Mesenchymal stem cell (in vitro differentiated cells and primary cell): ENCODE results near the gene MACROD2.

Experiments used
- DNase-seq: peaks from one replicate; pipeline ENCODE4 v3.0.0-alpha.2; 2013
- H2AFZ ChIP-seq: one replicate; pipeline ENCODE4 v1.6.1; 2013; ENCODE audit warnings: low read depth, mild to moderate bottlenecking, control low read depth, inconsistent platforms, low read length, moderate library complexity
- H2AK5ac ChIP-seq: 2 replicates; pipeline ENCODE4 v1.6.1; 2013; ENCODE audit warnings: low read length, moderate library complexity, mild to moderate bottlenecking, inconsistent platforms; ENCODE audit not compliant: severe bottlenecking
- H2BK120ac ChIP-seq: one replicate; pipeline ENCODE4 v1.6.1; 2013; ENCODE audit warnings: low read depth, mild to moderate bottlenecking, inconsistent platforms, low read length, moderate library complexity
- H2BK12ac ChIP-seq, 2 experiments: one replicate each; pipeline ENCODE4 v1.6.1; 2013; ENCODE audit warnings: inconsistent platforms in 2 of 2, low read length in 2 of 2, mild to moderate bottlenecking in 2 of 2, moderate library complexity in 2 of 2, control low read depth in 1 of 2
- H2BK15ac ChIP-seq: one replicate; pipeline ENCODE4 v1.6.1; 2013; ENCODE audit warnings: mild to moderate bottlenecking, low read depth, inconsistent platforms; ENCODE audit not compliant: poor library complexity, severe bottlenecking
- H2BK5ac ChIP-seq: 2 replicates; pipeline ENCODE4 v1.6.1; 2013; ENCODE audit warnings: low read depth, mild to moderate bottlenecking, low read length, control low read depth, inconsistent platforms; ENCODE audit not compliant: poor library complexity, severe bottlenecking
- H3K14ac ChIP-seq, 2 experiments: one replicate each; pipeline ENCODE4 v1.6.1; 2013; ENCODE audit warnings: inconsistent platforms in 2 of 2, low read length in 2 of 2, control low read depth in 1 of 2, mild to moderate bottlenecking in 1 of 2, moderate library complexity in 1 of 2
- H3K18ac ChIP-seq, 2 experiments: one replicate each; pipeline ENCODE4 v1.6.1; 2013; ENCODE audit warnings: inconsistent platforms in 2 of 2, low read length in 2 of 2, control low read depth in 1 of 2, low read depth in 1 of 2, mild to moderate bottlenecking in 1 of 2
- H3K23ac ChIP-seq, 2 experiments: one replicate each; pipeline ENCODE4 v1.6.1; 2013; ENCODE audit warnings: inconsistent platforms in 2 of 2, low read length in 2 of 2, mild to moderate bottlenecking in 2 of 2, moderate library complexity in 2 of 2, control low read depth in 1 of 2
- H3K27ac ChIP-seq: 2 replicates; pipeline ENCODE4 v1.5.1; 2013; ENCODE audit warnings: mild to moderate bottlenecking, moderate library complexity, low read length, control low read depth, inconsistent platforms; ENCODE audit not compliant: poor library complexity, severe bottlenecking
- H3K27me3 ChIP-seq, 2 experiments: 2 replicates each; pipeline versions ENCODE4 v1.6.1 to v1.7.0; 2013; ENCODE audit warnings: low read length in 2 of 2, mild to moderate bottlenecking in 2 of 2, moderate library complexity in 2 of 2, control low read depth in 1 of 2, inconsistent platforms in 1 of 2; ENCODE audit not compliant: control insufficient read depth in 1 of 2, insufficient read depth in 1 of 2
- H3K36me3 ChIP-seq, 2 experiments: 2 replicates each; pipeline versions ENCODE4 v1.6.1 to v1.7.0; 2013; ENCODE audit warnings: low read length in 2 of 2, control low read depth in 1 of 2, inconsistent platforms in 1 of 2, low read depth in 1 of 2, mild to moderate bottlenecking in 1 of 2; ENCODE audit not compliant: insufficient read depth in 2 of 2, control insufficient read depth in 1 of 2
- H3K4ac ChIP-seq, 2 experiments: one replicate each; pipeline ENCODE4 v1.6.1; 2013; ENCODE audit warnings: inconsistent platforms in 2 of 2, low read length in 2 of 2, mild to moderate bottlenecking in 2 of 2, moderate library complexity in 2 of 2, control low read depth in 1 of 2, low read depth in 1 of 2
- H3K4me1 ChIP-seq: 2 replicates; pipeline ENCODE4 v1.6.1; 2013; ENCODE audit warnings: low read depth, low read length, control low read depth; ENCODE audit not compliant: control insufficient read depth, insufficient read depth
- H3K4me2 ChIP-seq: 2 replicates; pipeline ENCODE4 v1.6.1; 2013; ENCODE audit warnings: low read length, mild to moderate bottlenecking, inconsistent platforms; ENCODE audit not compliant: poor library complexity, severe bottlenecking
- H3K4me3 ChIP-seq, 2 experiments: 2 replicates each; pipeline versions ENCODE4 v1.5.1 to v1.7.0; 2013; ENCODE audit warnings: low read length in 2 of 2, mild to moderate bottlenecking in 2 of 2, control low read depth in 1 of 2, low read depth in 1 of 2; ENCODE audit not compliant: insufficient read depth in 1 of 2
- H3K79me1 ChIP-seq: replicated peaks from 2 replicates; pipeline ENCODE4 v1.6.1; 2013; ENCODE audit warnings: mild to moderate bottlenecking, control low read depth, low read length, inconsistent platforms; ENCODE audit not compliant: poor library complexity, severe bottlenecking
- H3K9ac ChIP-seq: 2 replicates; pipeline ENCODE4 v1.7.0; 2013; ENCODE audit warnings: mild to moderate bottlenecking, low read length, moderate library complexity
- H3K9me3 ChIP-seq: 2 replicates; pipeline ENCODE4 v1.7.0; 2013; ENCODE audit warnings: mild to moderate bottlenecking, low read length; ENCODE audit not compliant: control insufficient read depth
- H4K8ac ChIP-seq: one replicate; pipeline ENCODE4 v1.6.1; 2013; ENCODE audit warnings: inconsistent platforms, mild to moderate bottlenecking, low read length, moderate library complexity
- H4K91ac ChIP-seq: one replicate; pipeline ENCODE4 v1.6.1; 2013; ENCODE audit warnings: mild to moderate bottlenecking, low read length, inconsistent platforms
- WGBS: methylation state at CpG from one replicate; pipeline ENCODE4 v1.1.7; 2013; ENCODE audit warnings: mixed read lengths; 5-methylcytosine and 5-hydroxymethylcytosine counted together

Gene MACROD2

DNA sequence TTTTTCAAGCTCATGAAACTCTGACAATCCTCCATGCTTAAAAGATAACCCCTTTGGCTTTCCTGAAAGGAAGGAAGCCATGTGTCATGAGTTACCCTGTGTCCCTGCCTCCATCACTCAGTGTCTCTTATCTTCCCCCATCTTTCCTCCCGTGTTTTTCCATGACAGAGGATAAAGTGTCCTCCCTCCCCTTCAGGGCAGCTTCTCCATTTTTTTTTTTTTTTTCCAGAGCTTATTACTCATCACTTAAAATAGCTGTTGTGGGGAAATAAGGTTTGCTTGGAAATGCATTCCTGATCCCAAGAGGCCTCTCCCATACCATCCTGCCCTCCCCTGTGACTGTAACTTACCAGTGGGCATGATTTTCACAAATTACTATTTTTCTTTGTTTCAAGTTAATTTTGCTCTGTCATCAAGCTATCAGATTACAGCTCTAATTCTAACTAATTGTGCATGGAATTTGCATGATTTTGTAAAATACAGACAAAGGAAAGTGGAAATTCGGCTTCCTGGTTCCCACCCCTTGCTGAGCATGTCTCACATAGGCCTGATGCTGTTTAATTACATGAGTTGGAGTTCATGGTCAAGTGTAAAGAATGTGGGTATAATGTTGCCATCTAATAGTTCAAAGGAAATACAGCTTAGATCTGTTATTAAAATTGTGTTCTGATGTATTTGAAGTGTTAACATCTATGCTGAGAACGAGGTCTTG is 956.5 kb downstream of the MACROD2 start:
- Histone ChIP-seq H2BK5ac (no peak overlapping the region), H3K27me3 (no peaks in the 10 kb centered on the region), H3K9ac (no peak overlapping the region), H3K14ac (no peak overlapping the region), H2BK12ac (no peak overlapping the region), H2BK120ac (no peak overlapping the region), H3K23ac (no peak overlapping the region), H3K9me3 (no peaks in the 10 kb centered on the region), H3K18ac (peak overlapping the region in 1 of 2 experiments; percentile 57), H3K4me2 (no peak overlapping the region), H4K8ac (no peak overlapping the region), H2BK15ac (no peak overlapping the region), H4K91ac (no peak overlapping the region), H3K4me1 (no peaks in the 10 kb centered on the region), H3K4ac (no peak overlapping the region), H3K36me3 (no peaks in the 10 kb centered on the region), H3K27ac (peak overlapping the region; percentile 8), H2AFZ (peak overlapping the region; percentile 14), H3K79me1 (no peaks in the 10 kb centered on the region), H2AK5ac (no peak overlapping the region), H3K4me3 (peak overlapping the region in 1 of 2 experiments; percentile 26)
- 71% methylated on average over 2 of the region's 3 CpGs for WGBS
- peak; percentile 86 for DNase-seq

DNA sequence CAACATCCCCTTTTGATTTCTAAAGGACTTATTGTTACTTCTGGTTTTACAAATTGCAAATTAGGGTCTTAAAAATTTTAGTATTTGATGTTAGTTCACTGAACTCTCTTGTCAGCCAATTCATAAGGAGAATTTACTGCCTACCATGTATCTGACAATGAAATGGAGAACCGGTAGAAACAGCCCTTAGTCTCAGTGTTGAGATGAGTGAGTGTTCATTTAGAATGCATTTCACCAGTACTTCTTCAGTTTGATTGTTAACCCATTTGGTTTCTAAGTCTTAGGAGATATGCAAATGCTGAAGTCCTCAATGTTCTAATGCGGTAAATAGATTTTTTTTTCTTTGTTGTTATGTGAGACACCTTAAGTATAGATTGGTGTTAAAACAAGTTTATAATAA is 958.4 kb downstream of the MACROD2 start:
- H3K9ac ChIP-seq: no peak overlapping the region
- no peak overlapping the region for H2BK15ac ChIP-seq
- no peak overlapping the region for H3K4me3 ChIP-seq
- no peak overlapping the region for H2BK5ac ChIP-seq
- no peak overlapping the region for H3K4ac ChIP-seq
- no peaks in the 10 kb centered on the region for H3K9me3 ChIP-seq
- H2BK120ac ChIP-seq: no peak overlapping the region
- no peaks in the 10 kb centered on the region for H3K4me1 ChIP-seq
- no peaks in the 10 kb centered on the region for H3K79me1 ChIP-seq
- H3K27me3 ChIP-seq: no peaks in the 10 kb centered on the region
- H3K23ac ChIP-seq: no peak overlapping the region
- no peak overlapping the region for H3K27ac ChIP-seq
- H3K18ac ChIP-seq: no peak overlapping the region
- no peak overlapping the region for H4K8ac ChIP-seq
- H3K14ac ChIP-seq: no peak overlapping the region
- H2AFZ ChIP-seq: no peak overlapping the region
- WGBS: 96% methylated on average over 2 of the region's 2 CpGs
- H2BK12ac ChIP-seq: no peak overlapping the region
- H4K91ac ChIP-seq: no peak overlapping the region
- no peak overlapping the region for H3K4me2 ChIP-seq
- H2AK5ac ChIP-seq: no peak overlapping the region
- no peak for DNase-seq
- H3K36me3 ChIP-seq: no peaks in the 10 kb centered on the region

DNA sequence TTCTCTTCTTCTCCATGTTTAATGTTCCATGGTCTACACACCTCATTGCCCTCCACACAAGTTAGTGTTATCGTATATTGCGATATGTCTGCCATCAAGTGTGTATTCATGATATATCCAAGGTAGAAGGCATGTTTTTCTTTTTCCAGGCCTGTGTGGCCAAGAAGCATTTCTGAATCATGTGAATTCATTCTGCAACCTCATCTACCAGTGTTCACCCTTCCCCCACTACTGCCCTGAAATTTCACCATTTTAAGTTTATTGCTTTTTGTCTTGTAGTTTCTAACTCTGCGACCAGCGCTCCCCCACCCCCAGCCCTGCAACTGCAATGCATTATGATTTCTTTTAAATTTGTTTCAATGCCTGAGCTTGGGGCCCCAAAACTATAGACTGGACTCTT is 960.1 kb downstream of the MACROD2 start:
- no peak overlapping the region for H3K9ac ChIP-seq
- H3K36me3 ChIP-seq: no peaks in the 10 kb centered on the region
- no peaks in the 10 kb centered on the region for H3K4me1 ChIP-seq
- H3K4ac ChIP-seq: no peak overlapping the region
- no peak overlapping the region for H3K23ac ChIP-seq
- no peak overlapping the region for H2AK5ac ChIP-seq
- no peak overlapping the region for H2BK5ac ChIP-seq
- no peak overlapping the region for H3K14ac ChIP-seq
- WGBS: 87% methylated on average over 3 of the region's 4 CpGs
- H3K4me2 ChIP-seq: no peak overlapping the region
- H3K27me3 ChIP-seq: no peaks in the 10 kb centered on the region
- H2BK15ac ChIP-seq: no peak overlapping the region
- H3K4me3 ChIP-seq: no peak overlapping the region
- no peaks in the 10 kb centered on the region for H3K79me1 ChIP-seq
- no peak overlapping the region for H4K8ac ChIP-seq
- no peak overlapping the region for H4K91ac ChIP-seq
- no peak overlapping the region for H3K18ac ChIP-seq
- no peak for DNase-seq
- H3K27ac ChIP-seq: no peak overlapping the region
- no peak overlapping the region for H2BK12ac ChIP-seq
- H2AFZ ChIP-seq: no peak overlapping the region
- H3K9me3 ChIP-seq: no peaks in the 10 kb centered on the region
- no peak overlapping the region for H2BK120ac ChIP-seq

DNA sequence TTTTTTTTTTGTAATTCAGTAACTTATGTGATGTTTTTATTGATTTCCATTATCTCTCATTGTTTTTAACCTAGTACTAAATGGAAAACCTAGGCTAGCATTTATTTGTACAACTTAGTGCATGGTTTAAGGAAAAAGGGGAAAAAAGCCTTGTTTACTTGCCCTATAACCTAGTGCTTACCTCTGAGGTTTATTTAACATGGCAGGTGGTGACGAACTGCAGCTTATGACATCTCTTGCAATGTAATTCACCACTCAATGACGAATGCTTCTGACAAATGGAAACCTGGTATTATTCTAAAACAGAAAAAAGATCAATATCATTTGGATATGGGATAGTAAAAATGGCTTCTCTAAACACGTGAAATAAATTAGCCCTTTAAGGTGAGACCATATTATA is 960.7 kb downstream of the MACROD2 start:
- H2BK120ac ChIP-seq: no peak overlapping the region
- no peak overlapping the region for H3K4me3 ChIP-seq
- H3K18ac ChIP-seq: no peak overlapping the region
- no peak overlapping the region for H2BK15ac ChIP-seq
- no peaks in the 10 kb centered on the region for H3K36me3 ChIP-seq
- no peak overlapping the region for H3K23ac ChIP-seq
- no peaks in the 10 kb centered on the region for H3K4me1 ChIP-seq
- no peak overlapping the region for H3K9ac ChIP-seq
- H3K27ac ChIP-seq: no peak overlapping the region
- no peaks in the 10 kb centered on the region for H3K27me3 ChIP-seq
- H3K79me1 ChIP-seq: no peaks in the 10 kb centered on the region
- H4K91ac ChIP-seq: no peak overlapping the region
- H3K4me2 ChIP-seq: no peak overlapping the region
- H2BK5ac ChIP-seq: no peak overlapping the region
- no peak for DNase-seq
- no peak overlapping the region for H2AK5ac ChIP-seq
- H4K8ac ChIP-seq: no peak overlapping the region
- no peak overlapping the region for H3K4ac ChIP-seq
- no peak overlapping the region for H2BK12ac ChIP-seq
- no peaks in the 10 kb centered on the region for H3K9me3 ChIP-seq
- H3K14ac ChIP-seq: no peak overlapping the region
- H2AFZ ChIP-seq: no peak overlapping the region
- WGBS: 100% methylated on average over 1 of the region's 3 CpGs
